Femur (tissue), 1 donor: ENCODE results near the gene CPZ.
"Not testable (repeated sequence)": the region's sequence is repeated elsewhere in the genome, so short reads cannot be mapped to it uniquely, and the experiment has no call there.

Source experiments
- DNase-seq: peaks from one replicate; pipeline ENCODE4 v3.0.0-alpha.2; 2017

The CPZ gene

GRCh38 chr4:8613421-8614364 lies 21.1 kb downstream of the CPZ start:
- DNase-seq = no peak

DNA sequence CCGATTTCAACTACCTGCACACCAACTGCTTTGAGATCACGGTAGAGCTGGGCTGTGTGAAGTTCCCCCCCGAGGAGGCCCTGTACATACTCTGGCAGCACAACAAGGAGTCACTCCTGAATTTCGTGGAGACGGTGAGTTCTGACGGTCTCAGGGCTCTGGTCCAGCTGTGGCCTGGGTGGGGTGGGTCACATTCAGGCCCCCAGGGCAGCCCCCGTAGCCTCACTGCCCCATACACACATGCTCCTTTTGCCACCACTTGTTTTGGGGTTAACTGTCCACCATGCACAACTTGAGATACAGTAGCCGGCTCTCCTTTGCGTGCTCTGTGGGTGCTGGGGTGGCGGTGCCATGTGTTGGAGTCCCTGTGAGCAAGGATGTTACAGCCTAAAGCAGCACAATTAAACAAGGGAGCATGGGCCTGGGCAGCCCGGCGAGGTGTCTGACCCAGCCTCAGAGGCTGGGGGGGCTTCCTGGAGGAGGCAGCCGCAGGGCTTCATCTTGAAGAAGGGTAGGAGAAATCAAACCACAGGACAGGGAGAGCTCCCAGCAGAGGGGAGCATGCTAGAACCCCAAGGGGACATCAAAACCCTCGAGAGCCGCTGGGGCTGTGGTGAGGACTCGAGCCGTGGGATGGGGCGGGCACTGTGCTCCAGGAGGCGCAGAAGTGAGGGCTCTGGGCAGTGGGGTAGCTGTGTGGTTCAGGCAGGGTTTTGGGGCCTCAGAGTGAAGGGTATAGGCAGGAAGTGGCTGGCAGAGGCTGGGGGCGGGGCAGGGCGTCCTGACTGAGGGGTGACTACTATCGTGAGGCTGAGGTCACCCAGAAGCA lies 22.0 kb downstream of the CPZ start:
- no peak for DNase-seq

DNA sequence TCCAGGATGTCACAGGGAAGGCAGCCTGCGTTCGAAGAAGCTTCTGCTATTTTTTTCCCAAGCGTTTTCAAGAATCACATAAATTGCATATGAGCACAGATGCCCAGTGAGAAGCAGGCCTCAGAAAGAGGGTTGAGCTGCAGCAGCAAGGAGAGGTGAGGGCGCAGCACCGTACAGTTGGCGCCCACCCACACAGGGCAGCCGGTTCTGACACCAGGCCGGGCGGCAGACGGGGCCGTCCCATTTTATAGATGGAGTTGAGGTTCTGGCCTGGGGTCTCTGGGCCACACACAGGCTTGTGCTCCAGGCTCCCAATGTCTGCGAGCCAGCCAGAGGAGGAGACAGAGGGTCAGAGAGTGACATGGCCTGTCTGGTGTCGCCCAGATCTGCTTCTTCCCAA lies 22.8 kb downstream of the CPZ start:
- DNase-seq = no peak

GRCh38 chr4:8615921-8616787 lies 23.6 kb downstream of the CPZ start:
- no peak for DNase-seq

DNA sequence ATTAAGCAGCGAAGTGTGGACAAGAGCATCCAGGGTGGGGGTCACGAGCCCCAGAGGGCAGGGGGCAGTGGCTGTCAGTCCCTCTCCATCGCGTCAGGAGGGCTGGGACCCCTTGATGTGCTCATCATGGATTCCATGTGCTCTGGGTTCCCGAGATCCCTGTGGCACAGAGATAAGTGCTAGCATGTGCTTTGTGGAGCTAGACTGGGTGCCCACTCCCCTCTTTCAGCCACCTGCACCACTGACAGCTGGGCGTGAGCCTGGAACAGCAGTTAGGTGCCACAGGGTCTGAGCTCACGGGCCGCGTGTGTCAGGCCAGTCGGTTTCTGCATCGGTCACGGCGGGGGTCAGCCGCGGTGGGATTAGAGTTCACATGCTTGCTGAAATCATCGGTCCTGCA lies 24.3 kb downstream of the CPZ start:
- DNase-seq = no peak

DNA sequence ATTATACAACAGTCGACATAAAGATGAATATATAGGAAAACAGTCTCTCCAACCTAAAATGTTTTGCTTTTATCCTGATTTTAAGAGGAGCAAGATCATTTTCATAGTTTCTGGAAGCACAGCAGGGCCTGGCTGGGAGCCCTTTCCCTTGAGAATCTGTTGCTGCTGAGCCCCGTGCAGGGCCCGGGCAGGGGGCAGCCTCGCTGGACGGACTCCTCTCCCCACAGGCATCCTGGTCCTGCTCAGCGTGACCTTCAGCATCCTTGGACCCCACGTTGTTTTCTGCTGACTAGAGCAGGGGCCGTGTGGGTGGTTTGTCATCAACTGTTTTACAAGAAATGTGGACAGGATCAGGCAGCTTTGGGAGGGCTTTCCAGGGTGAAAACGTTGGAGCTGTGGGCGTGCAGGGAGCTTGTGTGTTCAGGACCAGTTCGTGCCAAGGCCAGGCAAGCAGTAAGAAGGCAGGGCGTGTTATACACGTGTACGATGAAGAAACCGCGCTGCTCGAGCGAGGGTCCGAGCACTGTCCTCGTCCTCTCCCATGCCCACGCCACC lies 25.0 kb downstream of the CPZ start:
- DNase-seq = no peak

GRCh38 chr4:8618421-8618820 lies 25.9 kb downstream of the CPZ start:
- DNase-seq = no peak

- no peak for DNase-seq
Measured at GRCh38 chr4:8618961-8619720, 26.6 kb downstream of the CPZ start.

- DNase-seq = not testable (repeated sequence)
Measured at GRCh38 chr4:8621135-8621534, 28.6 kb downstream of the CPZ start.

DNA sequence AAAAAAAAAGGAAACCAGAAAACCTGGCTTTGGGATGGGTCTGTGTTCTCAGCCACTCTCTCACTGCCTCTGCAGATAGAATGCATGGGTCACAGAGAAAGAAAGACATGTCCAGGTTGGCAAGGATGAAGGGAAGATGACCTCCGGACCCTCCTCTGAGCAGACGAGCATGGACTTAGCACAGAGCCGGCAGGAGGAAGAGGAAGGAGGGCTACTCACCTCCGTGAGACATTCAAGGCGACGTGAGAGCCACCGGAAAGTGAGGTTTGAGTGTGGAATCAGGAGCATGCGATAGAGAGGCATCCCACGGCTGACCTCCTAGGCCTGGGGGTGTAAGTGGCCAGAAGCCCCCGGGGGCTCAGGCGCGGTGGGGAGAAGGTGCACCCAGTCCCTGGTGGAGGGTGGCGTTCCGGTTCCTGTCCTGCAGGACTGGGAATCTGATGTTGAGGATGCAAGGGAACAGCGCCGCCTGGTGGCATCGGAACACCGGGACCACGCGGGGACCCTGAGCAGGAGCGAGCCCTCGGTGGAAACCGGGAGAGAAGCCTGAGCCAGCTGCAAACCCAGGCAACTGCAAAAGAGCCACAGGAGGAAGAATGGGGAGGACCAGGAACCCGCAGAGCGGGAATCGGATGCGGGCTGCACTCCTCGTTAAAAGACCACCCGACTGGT lies 32.2 kb downstream of the CPZ start:
- DNase-seq = not testable (repeated sequence)

GRCh38 chr4:8630240-8630905 lies 37.8 kb downstream of the CPZ start:
- not testable (repeated sequence) for DNase-seq

DNA sequence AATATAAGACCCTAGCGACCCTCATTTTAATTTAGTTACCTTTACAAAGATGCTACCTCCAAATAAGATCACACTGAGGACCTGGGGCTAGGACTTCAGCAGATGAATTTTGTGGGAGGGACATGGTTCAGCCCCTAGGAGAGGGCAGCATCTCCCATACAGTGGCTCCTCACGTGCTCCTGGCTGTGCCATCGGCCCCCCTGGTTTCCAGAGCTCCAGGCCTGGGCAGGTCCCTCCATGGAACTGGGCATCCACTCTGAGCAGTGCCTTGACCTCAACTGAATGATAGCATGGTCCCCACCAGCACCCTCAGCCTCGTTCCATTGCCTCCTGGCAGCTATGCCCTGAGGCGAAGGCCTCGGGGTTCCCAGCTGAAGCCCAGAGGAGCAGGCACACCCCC lies 39.3 kb downstream of the CPZ start:
- not testable (repeated sequence) for DNase-seq

- DNase-seq = not testable (repeated sequence)
Measured at GRCh38 chr4:8634773-8635172, 42.2 kb downstream of the CPZ start.

GRCh38 chr4:8635897-8636554 lies 43.5 kb downstream of the CPZ start:
- DNase-seq = not testable (repeated sequence)

DNA sequence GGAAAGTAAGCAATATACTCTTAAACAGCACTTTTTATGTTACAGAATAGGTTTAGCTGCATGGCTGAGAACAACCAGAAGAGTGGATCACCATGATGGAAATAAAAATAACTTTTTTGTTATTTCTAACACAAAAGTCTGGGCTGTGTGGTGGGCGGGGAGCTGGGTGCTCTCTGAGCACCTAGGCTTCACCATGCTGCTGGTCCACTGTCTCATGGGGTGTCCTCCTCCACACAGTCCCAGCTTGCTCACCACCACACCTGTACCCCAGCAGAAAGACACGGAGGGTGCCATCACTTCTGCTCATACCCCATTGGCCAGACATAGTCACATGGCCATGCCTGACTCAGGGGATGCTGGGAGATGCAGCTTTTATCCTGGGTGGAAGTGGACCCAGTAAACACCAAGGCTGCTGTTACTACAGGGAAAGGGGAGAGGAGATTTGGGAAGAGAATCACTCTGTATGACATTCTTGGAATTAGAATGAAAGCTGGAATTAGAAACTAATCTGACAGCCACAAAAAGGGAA lies 45.0 kb downstream of the CPZ start:
- DNase-seq = no peak

- no peak for DNase-seq
Measured at GRCh38 chr4:8639021-8639420, 46.5 kb downstream of the CPZ start.

GRCh38 chr4:8639777-8640720 lies 47.5 kb downstream of the CPZ start:
- no peak for DNase-seq

DNA sequence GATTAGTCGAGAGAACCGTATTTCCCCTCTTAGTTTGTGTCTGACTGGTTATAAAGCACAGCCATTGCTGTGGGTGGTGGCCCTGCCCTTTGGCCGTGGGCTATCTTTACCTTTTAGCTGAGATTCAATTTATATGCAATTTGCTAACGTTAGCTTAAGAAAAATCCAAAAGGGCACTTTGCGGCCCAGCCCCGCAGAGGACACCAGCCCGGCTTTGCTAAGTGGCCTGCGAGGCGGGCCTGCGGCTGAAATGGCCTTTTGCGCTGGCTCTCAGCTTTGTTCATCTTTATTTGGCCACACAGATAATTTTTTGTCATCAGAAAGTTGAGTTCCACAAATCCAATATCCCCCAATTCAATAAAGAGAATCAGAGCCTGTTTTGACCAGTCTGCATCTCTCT lies 48.3 kb downstream of the CPZ start:
- no peak for DNase-seq

GRCh38 chr4:8641256-8641655 lies 48.7 kb downstream of the CPZ start:
- no peak for DNase-seq
